ENCODE measurements around the gene GTF3A.
A peak's percentile ranks its signal among the peaks of the same experiment; 100 is the strongest.

GTF3A gene

DNA sequence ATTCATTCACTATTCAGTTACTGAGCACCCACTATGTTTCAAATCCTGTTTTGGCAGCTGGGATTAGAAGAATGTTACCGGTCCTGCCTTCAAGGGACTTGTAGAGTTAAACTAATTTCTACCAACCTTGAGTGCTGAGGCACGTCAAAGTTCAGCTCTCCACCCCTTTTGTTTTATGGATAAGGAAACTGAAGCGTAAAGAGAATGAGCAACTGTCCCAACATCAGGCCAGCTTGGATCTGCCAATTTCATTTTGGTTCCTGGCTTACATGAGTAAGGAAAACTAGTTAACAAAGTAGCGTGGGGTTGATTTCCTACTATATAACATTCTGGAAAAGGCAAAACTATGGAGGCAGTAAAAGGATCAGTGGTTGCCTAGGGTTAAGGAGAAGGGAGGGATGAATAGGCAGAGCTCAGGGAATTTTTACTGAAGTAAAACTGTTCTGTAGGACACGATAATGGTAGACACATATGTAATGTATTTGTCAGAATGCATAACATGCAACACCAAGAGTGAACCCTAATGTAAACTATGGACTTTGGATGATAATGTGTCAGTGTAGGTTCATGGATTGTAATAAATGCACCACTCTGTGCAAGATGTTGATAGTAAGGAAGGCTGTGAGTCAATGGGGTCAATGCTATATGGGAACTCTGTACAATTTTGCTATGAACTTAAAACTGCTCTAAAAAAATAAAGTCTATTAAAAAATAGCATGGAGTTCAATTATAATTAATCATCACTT lies 45.8 kb downstream of the GTF3A start:
- DNase-seq = no peak
- Histone ChIP-seq H3K9ac (ENCODE audit: low read depth, low read length) (no peak overlapping the region), H3K27me3 (ENCODE audit: insufficient read depth, low read length, poor library complexity) (no peaks in the 10 kb centered on the region), H4K20me1 (ENCODE audit: insufficient read depth, low read length) (no peaks in the 10 kb centered on the region), H2AFZ (ENCODE audit: low read depth, low read length) (no peak overlapping the region), H3K4me2 (ENCODE audit: insufficient read depth, low read length) (no peak overlapping the region), H3K4me1 (ENCODE audit: insufficient read depth, low read length) (peaks cover 40% of the 10 kb centered on the region), H3K27ac (ENCODE audit: low read length) (no peak overlapping the region), H3K4me3 (ENCODE audit: low read depth in 1 of 2, low read length in 2 of 2) (no peak overlapping the region), H3K9me3 (ENCODE audit: insufficient read depth, low read length, severe bottlenecking) (no peaks in the 10 kb centered on the region), H3K79me2 (ENCODE audit: insufficient read depth, low read length) (no peaks in the 10 kb centered on the region), H3K36me3 (ENCODE audit: insufficient read depth, low read length) (no peaks in the 10 kb centered on the region)
- no peak for ATAC-seq (ENCODE audit: insufficient read depth, low read depth)
- TF ChIP-seq, protein P1, sequence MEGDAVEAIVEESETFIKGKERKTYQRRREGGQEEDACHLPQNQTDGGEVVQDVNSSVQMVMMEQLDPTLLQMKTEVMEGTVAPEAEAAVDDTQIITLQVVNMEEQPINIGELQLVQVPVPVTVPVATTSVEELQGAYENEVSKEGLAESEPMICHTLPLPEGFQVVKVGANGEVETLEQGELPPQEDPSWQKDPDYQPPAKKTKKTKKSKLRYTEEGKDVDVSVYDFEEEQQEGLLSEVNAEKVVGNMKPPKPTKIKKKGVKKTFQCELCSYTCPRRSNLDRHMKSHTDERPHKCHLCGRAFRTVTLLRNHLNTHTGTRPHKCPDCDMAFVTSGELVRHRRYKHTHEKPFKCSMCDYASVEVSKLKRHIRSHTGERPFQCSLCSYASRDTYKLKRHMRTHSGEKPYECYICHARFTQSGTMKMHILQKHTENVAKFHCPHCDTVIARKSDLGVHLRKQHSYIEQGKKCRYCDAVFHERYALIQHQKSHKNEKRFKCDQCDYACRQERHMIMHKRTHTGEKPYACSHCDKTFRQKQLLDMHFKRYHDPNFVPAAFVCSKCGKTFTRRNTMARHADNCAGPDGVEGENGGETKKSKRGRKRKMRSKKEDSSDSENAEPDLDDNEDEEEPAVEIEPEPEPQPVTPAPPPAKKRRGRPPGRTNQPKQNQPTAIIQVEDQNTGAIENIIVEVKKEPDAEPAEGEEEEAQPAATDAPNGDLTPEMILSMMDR (IDR thresholded peaks at IDR 0.05; ENCODE audit: borderline replicate concordance, extremely low read depth, low read length, poor library complexity, severe bottlenecking) = no peak
- TF ChIP-seq EZH2 (IDR thresholded peaks at IDR 0.05; ENCODE audit: borderline replicate concordance, low read depth, low read length, severe bottlenecking) = no peak

DNA sequence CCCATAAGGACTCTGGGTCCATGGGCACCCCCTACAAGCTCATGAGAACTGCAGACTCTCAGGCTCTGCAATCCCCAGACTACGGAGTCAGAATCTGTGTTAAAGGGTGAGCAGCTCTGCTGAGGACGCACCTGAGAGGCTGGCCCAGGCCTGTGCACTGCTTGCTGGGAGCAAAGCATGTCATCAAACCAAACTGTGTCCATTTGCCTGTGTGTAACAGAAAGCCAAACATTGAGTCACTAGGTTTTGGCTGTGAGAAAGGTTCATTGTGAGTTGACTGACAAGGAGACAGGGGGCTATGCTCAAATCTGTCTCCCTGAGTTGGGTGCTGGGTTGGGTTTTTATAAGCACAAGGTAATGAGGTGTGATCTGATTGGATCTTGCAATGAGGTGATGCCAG lies 48.0 kb downstream of the GTF3A start:
- peak; percentile 27 for ATAC-seq (ENCODE audit: insufficient read depth, low read depth)
- H3K27me3 ChIP-seq (ENCODE audit: insufficient read depth, low read length, poor library complexity) = no peaks in the 10 kb centered on the region
- TF ChIP-seq, protein P1 (IDR thresholded peaks at IDR 0.05; ENCODE audit: borderline replicate concordance, extremely low read depth, low read length, poor library complexity, severe bottlenecking) = no peak
- no peak for TF ChIP-seq EZH2 (IDR thresholded peaks at IDR 0.05; ENCODE audit: borderline replicate concordance, low read depth, low read length, severe bottlenecking)
- peaks cover 34% of the 10 kb centered on the region for H3K4me1 ChIP-seq (ENCODE audit: insufficient read depth, low read length)
- H3K9me3 ChIP-seq (ENCODE audit: insufficient read depth, low read length, severe bottlenecking) = no peaks in the 10 kb centered on the region
- H4K20me1 ChIP-seq (ENCODE audit: insufficient read depth, low read length) = no peaks in the 10 kb centered on the region
- no peak overlapping the region for H3K9ac ChIP-seq (ENCODE audit: low read depth, low read length)
- no peak for DNase-seq
- H3K27ac ChIP-seq (ENCODE audit: low read length) = peak overlapping the region; percentile 46
- peak overlapping the region; percentile 35; the same call in 1 of the 2 replicates for H3K4me2 ChIP-seq (ENCODE audit: insufficient read depth, low read length)
- H3K36me3 ChIP-seq (ENCODE audit: insufficient read depth, low read length) = no peaks in the 10 kb centered on the region
- no peak overlapping the region for H2AFZ ChIP-seq (ENCODE audit: low read depth, low read length)
- no peaks in the 10 kb centered on the region for H3K79me2 ChIP-seq (ENCODE audit: insufficient read depth, low read length)
- H3K4me3 ChIP-seq (ENCODE audit: low read depth in 1 of 2, low read length in 2 of 2) = no peak overlapping the region

DNA sequence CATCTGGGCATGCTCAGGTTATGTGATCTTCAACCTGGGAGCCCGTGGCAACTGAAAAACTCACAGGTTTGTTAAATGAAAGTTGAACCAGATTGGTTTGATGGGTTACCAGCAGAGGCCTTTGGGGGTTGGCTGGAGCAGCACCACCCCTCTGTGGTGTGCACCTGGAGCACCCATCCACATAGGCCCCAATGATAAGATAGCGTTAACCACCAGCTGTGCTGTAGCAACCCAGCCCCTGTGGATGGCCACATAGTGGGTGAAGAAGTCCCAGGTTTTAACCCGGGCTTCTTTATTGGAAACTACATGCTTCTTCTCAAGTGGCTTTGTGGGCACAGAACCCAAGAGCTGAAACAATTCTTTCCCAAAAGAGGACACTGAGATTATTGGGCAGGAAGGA lies 48.5 kb downstream of the GTF3A start:
- H3K4me2 ChIP-seq (ENCODE audit: insufficient read depth, low read length) = peak overlapping the region; percentile 35; the same call in 1 of the 2 replicates
- H4K20me1 ChIP-seq (ENCODE audit: insufficient read depth, low read length) = no peaks in the 10 kb centered on the region
- H3K9me3 ChIP-seq (ENCODE audit: insufficient read depth, low read length, severe bottlenecking) = no peaks in the 10 kb centered on the region
- peak overlapping the region; percentile 46 for H3K27ac ChIP-seq (ENCODE audit: low read length)
- no peak overlapping the region for H3K4me3 ChIP-seq (ENCODE audit: low read depth in 1 of 2, low read length in 2 of 2)
- no peaks in the 10 kb centered on the region for H3K36me3 ChIP-seq (ENCODE audit: insufficient read depth, low read length)
- TF ChIP-seq EZH2 (IDR thresholded peaks at IDR 0.05; ENCODE audit: borderline replicate concordance, low read depth, low read length, severe bottlenecking) = no peak
- TF ChIP-seq, protein P1 (IDR thresholded peaks at IDR 0.05; ENCODE audit: borderline replicate concordance, extremely low read depth, low read length, poor library complexity, severe bottlenecking) = peak; percentile 37
- H3K27me3 ChIP-seq (ENCODE audit: insufficient read depth, low read length, poor library complexity) = no peaks in the 10 kb centered on the region
- H3K79me2 ChIP-seq (ENCODE audit: insufficient read depth, low read length) = no peaks in the 10 kb centered on the region
- peak; percentile 83 for DNase-seq
- no peak overlapping the region for H2AFZ ChIP-seq (ENCODE audit: low read depth, low read length)
- no peak overlapping the region for H3K9ac ChIP-seq (ENCODE audit: low read depth, low read length)
- H3K4me1 ChIP-seq (ENCODE audit: insufficient read depth, low read length) = peaks cover 36% of the 10 kb centered on the region
- ATAC-seq (ENCODE audit: insufficient read depth, low read depth) = peak; percentile 98

All from DND-41 (cell line).